Panc1 (cell line): Measurements from ENCODE around the gene FAM149B1.

ENCODE experiments used
- CTCF ChIP-seq: fragments of 450-650 bp; IDR thresholded peaks from 2 replicates; pipeline ENCODE4 v1.5.1; 2017; ENCODE audit warnings: mild to moderate bottlenecking
- POLR2AphosphoS5 ChIP-seq: IDR thresholded peaks from 2 replicates; pipeline ENCODE4 v1.6.1; 2012; ENCODE audit warnings: mild to moderate bottlenecking, low read depth, low read length, moderate library complexity
- REST ChIP-seq, 2 experiments: IDR thresholded peaks; 2 replicates each; pipeline ENCODE4 v1.6.1; 2011 to 2012; ENCODE audit warnings: low read depth in 2 of 2, control low read depth in 1 of 2, low read length in 1 of 2, mild to moderate bottlenecking in 1 of 2, moderate library complexity in 1 of 2; ENCODE audit not compliant: insufficient read depth in 1 of 2

- no peak for TF ChIP-seq REST (IDR thresholded peaks at IDR 0.05; ENCODE audit: insufficient read depth in 1 of 2, low read depth in 2 of 2, low read length in 1 of 2)
- TF ChIP-seq CTCF: no peak
- TF ChIP-seq POLR2AphosphoS5: no peak
These were observed 93.6 kb downstream of the FAM149B1 start for GRCh38 chr10:73261362-73261995.
